Measurements from ENCODE around the gene ADAMTSL1. TPM values are rescaled to one million over a fixed set of nuclear protein-coding genes. Genes with fewer than 3 reads are reported as not detected.

Gene ADAMTSL1
- total and polyA plus RNA-seq, 2 donors (not counting 3 experiments of a cell fraction or from before 2014, with no cell fraction given): 15.0 to 18.4 TPM

- DNase-seq (ENCODE audit: low read depth, low spot score): no peak
- Histone ChIP-seq H3K9me3 (replicated peaks; ENCODE audit: control insufficient read depth, insufficient read depth, low read length) (no peaks in the 10 kb centered on the region), H3K36me3 (ENCODE audit: control insufficient read depth in 2 of 2, extremely low read depth in 1 of 2, insufficient read depth in 2 of 2, low read length in 2 of 2) (no peaks in the 10 kb centered on the region), H3K4me2 (ENCODE audit: insufficient read depth, low read length) (no peak overlapping the region), H3K79me2 (ENCODE audit: control insufficient read depth, insufficient read depth, low read length) (no peaks in the 10 kb centered on the region), H3K27me3 (ENCODE audit: control insufficient read depth in 2 of 2, insufficient read depth in 2 of 2, low read length in 2 of 2) (peaks cover 2 to 6% of the 10 kb centered on the region in 2 experiments), H3K4me3 (replicated peaks in 1 of 3; ENCODE audit: insufficient read depth in 1 of 3, low read depth in 1 of 3, low read length in 3 of 3) (no peak overlapping the region), H2AFZ (ENCODE audit: low read depth, low read length) (no peak overlapping the region), H3K27ac (ENCODE audit: insufficient read depth, low read depth, low read length) (no peak overlapping the region), H3K4me1 (ENCODE audit: control insufficient read depth, extremely low read depth, insufficient read depth, low read length) (peaks cover 14% of the 10 kb centered on the region), H3K9ac (replicated peaks; ENCODE audit: extremely low read depth, insufficient read depth, low read length) (no peak overlapping the region), H3K9me1 (replicated peaks; ENCODE audit: control insufficient read depth, extremely low read depth, insufficient read depth, low read length) (no peaks in the 10 kb centered on the region), H4K20me1 (replicated peaks; ENCODE audit: control insufficient read depth, extremely low read depth, insufficient read depth, low read length) (no peaks in the 10 kb centered on the region)
- dilution Hi-C loops (cut with MboI; ENCODE audit: extremely low pct_ligation_motif_present, low sequenced_read_pairs) (no loop called here), intact Hi-C loops (cut with micrococcal nuclease) (no loop called here)
- TF ChIP-seq POLR2A (IDR thresholded peaks at IDR 0.05; ENCODE audit: low read depth, low read length) (no peak), JUN (IDR thresholded peaks at IDR 0.05; ENCODE audit: borderline replicate concordance, insufficient read depth, insufficient read length, low read depth) (no peak), FOS (IDR thresholded peaks at IDR 0.05; ENCODE audit: borderline replicate concordance, insufficient read depth, low read length) (no peak), MAX (IDR thresholded peaks at IDR 0.05; ENCODE audit: insufficient read depth, insufficient read length) (no peak), GATA2 (IDR thresholded peaks at IDR 0.05; ENCODE audit: insufficient read depth, insufficient read length, low read depth, low read length) (no peak), MYC (IDR thresholded peaks at IDR 0.05; ENCODE audit: low read depth, low read length) (no peak), POLR2AphosphoS5 (IDR thresholded peaks at IDR 0.05; ENCODE audit: insufficient read depth, low read depth, low read length) (no peak), EZH2 (IDR thresholded peaks at IDR 0.05; ENCODE audit: borderline replicate concordance, low read depth, low read length, severe bottlenecking) (no peak)
- TF ChIP-seq, protein P1, sequence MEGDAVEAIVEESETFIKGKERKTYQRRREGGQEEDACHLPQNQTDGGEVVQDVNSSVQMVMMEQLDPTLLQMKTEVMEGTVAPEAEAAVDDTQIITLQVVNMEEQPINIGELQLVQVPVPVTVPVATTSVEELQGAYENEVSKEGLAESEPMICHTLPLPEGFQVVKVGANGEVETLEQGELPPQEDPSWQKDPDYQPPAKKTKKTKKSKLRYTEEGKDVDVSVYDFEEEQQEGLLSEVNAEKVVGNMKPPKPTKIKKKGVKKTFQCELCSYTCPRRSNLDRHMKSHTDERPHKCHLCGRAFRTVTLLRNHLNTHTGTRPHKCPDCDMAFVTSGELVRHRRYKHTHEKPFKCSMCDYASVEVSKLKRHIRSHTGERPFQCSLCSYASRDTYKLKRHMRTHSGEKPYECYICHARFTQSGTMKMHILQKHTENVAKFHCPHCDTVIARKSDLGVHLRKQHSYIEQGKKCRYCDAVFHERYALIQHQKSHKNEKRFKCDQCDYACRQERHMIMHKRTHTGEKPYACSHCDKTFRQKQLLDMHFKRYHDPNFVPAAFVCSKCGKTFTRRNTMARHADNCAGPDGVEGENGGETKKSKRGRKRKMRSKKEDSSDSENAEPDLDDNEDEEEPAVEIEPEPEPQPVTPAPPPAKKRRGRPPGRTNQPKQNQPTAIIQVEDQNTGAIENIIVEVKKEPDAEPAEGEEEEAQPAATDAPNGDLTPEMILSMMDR (IDR thresholded peaks at IDR 0.05; ENCODE audit: extremely low read depth in 1 of 2, insufficient read depth in 1 of 2, low read depth in 1 of 2, low read length in 2 of 2): no peak
- no TSS peak for BruUV-seq (replicated peaks)
- POLR2A ChIA-PET: no interaction called here
- FAIRE-seq: no peak
- CTCF ChIA-PET: interaction anchor here (1.1 kb wide), 1 partner anchor 20 kb away, joined by 4 read pairs; no protein-coding TSS in a partner anchor
Measured at GRCh38 chr9:18939943-18940342, 466.0 kb downstream of the ADAMTSL1 start.
